UCSD-AML1 (cell line): ENCODE measurements around the gene FBN2.

ENCODE experiments used
- DNase-seq: peaks from one replicate; lab custom pipeline; 2025; ENCODE audit not compliant: unreplicated experiment; lab: John Stamatoyannopoulos, UW

Gene FBN2

DNA sequence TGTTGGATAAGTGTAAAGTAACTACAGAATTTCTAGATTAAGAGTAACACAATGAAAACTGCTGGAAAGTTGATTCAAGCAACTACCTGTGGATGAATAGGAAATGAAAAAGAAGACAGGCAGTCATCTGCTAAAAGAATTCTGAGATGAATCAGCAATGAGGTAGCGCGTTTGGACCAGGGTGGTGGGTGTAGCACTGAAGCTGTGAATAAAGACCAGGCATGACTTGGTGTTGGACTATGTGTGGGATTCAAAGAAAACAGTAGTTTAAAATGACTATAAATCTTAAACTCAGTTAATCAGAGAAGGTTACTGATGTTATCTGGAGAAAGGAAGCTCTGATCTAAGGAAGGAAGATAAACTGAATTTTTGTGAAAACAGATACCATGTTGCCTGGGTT lies 159.8 kb downstream of the FBN2 start:
- DNase-seq = no peak

DNA sequence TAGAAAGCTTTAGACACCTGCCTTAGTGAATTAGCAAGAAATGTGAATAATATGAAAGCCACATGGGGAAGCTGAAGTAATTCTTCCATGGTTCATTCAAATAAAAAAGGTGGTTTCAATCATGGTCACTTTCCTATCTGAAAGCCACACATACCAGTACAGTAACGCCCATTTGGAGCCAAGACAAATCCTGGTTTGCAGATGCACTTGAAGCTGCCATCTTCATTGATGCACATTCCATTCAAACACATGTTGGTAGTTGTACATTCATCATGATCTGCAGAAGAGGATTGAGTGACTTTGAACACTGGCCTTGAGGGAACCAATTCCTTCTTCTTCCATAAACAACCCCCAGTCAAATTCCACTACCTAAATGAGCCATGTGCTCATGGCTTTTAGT lies 161.5 kb downstream of the FBN2 start:
- no peak for DNase-seq

DNA sequence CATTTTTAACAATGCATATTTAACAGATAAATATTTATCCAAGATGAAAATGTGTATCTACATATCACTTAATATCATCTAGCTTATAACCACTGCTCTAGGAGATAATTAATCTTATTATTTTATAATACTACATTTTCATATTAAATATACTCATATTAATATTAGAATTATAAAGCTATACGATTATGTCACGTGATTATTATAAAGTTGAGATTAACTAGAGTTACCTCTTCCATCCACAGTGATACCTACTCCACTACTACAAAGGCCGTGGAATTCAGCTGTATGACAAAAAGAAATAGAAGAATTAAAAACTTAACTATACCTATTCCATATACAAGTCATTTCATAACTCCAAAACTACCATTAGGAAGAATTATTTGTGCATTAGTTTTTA lies 171.9 kb downstream of the FBN2 start:
- DNase-seq = no peak

DNA sequence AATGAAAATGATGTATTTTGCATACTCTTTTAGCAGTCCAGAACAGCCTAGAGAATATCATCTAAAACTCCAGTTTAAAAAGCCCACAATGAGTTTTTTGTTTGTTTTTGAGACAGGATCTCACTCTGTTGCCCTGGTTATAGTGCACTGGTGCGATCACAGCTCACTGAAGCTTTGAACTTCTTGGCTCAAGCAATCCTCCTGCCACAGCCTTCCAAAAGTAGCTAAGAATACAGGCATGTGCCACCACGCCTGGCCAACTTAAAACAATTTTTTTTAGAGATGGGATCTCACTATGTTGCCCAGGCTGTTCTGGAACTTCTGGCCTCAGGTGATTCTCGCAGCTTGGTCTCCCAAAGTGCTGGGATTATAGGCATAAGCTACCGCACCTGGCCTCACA lies 175.7 kb downstream of the FBN2 start:
- DNase-seq = no peak

DNA sequence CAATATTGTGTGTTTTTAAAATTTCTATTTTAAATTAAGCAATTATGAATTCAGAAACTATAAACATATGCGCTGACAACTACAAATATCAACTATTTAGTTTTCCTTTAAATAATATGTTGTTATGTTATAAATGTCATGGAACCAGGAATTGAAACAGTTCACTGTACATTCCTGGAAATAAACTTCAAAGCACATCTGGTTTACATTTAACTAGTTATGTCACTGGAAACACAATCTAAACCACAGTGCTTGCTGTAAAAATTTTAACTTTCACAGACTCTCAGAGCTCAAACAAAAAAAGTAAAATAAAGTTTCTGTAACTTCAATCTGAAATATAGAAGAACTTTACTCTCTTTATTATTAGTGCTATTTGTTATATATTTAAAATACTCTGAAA lies 179.2 kb downstream of the FBN2 start:
- DNase-seq = no peak

DNA sequence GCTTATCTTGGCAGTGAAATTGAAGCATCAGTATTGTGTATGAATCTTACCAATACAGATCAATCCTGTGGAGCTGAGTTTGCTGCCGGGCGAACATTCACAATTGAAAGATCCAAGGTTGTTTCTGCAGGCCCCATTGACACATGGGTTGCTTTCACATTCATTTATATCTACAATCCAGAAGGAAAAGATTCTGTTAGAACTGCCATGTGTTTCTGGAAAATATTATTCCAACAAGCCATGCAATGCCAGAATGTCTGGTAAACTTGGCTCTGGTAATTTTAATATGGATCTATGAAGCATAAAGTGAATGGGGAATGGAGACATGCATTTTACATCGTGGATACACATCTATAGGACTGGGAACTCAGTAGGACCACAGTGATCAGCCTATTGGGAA lies 180.8 kb downstream of the FBN2 start:
- no peak for DNase-seq

DNA sequence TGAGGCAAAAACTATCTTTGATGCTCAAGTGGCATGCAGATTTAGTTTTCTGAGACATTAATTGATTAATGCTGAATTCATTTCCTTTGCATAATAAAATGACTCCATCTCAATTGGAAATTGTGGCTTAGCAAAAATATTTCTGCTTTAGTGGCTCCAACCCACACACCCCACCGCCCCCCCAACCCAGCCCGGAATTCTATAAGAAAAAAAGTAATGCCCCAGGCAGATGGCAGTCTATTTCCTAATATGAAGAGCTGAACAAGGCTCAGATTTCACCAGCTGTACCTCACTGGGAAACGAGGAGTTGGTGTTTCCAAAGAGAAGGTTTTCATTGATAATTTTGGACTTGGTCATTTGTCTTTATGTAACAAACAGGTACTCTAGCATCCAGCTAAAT lies 182.1 kb downstream of the FBN2 start:
- DNase-seq = no peak

DNA sequence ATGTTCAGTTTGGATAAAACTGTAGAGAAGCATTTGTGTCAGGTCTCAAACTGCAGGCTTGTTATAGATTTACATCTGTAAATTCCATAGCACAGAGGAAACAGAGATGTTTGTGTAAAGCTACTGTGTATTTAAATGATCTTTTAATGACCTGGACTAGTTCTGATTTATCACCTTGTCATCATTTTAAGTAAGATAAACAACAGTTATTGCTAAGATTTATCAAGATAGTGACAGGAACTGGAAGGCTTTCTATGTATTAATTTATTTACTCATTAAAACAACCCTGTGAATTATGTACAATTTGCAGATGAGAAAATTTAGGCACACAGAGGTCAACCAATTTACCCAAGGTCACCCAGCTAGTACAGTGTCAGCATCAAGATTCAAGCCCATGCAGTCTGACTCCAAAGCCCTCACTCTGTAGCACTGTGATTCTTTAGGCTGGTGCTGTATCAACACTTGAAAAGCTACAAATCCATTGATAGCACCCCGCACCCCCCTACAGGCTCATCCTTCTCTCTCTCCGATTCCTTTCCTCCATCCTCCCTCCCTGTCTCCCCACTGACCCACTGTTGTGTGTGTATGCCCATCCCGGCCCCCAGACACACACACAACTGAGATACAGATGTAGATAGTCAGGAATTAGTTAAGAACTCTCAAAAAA lies 184.5 kb downstream of the FBN2 start:
- no peak for DNase-seq

DNA sequence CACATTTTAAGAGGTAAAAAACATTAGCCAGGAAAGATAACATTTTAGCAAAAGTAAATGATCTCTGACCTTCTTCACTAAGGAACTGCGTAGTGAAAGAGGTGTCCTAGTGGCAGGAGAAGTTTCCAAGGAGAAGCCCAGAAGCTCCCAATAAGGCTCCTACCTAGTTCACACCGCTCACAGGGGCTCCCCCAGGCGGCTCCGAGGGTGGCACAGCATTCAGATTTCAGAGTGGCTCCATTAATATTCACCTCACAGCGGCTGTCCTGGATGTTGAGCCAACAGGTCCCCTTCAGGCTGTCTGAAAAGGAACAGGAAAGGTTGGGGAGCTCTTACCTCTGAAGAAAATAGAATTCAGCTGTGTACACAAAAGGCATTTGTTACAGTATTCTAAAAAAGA lies 187.3 kb downstream of the FBN2 start:
- no peak for DNase-seq

DNA sequence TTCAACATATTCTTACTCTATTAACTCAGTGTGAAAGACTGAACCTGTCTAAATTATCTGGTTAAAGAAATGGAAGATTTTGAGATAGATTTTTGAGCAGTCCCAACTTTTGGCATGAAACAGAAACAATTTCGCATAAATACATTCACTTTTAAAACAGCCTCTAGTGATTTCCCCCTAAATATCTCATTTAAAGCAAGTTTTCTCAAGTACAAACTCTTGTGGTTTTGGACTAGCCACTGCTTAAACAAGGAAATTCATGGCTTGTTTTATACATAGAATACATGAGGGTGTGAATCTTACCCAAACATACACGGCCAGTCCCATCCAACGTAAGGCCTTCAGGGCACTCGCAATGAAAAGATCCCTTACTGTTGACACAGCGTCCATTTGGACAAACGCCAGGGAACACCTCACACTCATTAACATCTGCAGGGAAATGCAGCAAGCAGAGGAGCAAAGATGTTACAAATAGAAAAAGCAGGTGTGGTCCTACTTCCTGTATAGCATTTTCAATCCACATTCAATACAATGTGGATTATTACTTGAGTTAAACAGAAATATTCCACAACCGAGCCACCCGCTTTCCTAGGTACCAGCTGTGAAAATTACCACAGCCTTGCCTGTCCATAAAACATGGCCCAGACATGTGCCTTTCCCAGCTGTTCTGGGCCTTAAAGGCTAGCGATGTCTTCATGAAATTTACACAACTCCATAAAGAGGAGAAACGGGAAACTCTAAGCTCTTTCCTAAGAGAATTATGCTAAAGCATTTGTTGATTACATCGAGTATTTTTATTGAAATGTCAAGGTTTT lies 188.8 kb downstream of the FBN2 start:
- no peak for DNase-seq

DNA sequence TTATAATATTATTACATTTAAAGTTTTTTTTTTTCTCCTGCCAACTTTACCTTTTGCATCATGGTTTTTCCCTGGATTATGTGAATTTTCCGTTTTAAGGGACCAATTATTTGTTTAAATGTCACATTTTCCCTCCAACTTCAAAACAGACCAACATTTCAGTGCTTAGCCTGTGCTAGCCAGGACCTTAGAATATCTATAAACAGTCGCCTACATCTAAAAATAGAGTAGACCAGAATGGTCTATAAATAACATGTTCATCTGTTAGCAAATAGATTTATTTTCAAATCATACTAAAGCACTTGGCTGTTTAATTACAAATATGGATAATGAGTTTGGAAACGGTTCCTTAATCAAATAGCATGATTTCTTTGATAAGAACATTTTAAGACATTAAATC lies 192.0 kb downstream of the FBN2 start:
- DNase-seq = no peak

DNA sequence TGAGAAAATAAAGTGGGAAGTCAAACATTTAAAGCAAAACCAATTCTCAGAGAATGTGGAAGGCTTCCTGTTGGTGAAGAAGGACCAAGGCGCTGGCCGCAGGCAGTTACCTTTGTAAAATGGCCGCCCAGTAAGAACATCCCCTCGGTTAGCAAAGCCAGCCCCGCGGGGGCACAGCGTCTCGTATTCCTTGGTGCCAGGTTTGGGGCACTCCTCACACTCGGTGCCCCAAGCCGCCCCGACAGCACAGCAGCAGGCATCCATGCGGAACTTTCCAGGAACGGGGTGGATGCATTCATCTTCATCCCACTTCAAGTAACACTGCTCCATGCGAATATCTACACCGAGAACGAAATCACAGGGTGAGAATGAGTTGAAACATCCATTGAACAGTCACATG lies 192.8 kb downstream of the FBN2 start:
- DNase-seq = no peak

DNA sequence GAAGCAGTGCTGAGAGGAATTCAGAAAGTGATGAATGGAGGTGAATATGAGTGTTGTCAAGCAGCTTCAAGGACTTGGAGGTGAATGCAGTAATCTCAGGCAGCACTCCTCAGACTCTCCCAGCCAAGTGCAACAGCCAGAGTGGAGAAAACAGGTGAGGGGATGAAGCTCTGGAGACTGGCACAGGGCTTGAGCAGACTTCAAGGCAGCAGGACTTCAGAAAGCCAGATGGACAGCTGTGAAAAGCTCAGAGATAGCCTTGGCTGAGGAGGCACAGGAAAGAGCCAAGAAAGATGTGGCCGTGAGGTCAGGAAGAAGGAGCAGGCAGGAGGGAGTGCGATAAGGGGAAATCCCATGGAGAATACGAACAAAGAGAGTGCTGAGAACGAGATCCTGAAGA lies 194.9 kb downstream of the FBN2 start:
- DNase-seq = no peak

DNA sequence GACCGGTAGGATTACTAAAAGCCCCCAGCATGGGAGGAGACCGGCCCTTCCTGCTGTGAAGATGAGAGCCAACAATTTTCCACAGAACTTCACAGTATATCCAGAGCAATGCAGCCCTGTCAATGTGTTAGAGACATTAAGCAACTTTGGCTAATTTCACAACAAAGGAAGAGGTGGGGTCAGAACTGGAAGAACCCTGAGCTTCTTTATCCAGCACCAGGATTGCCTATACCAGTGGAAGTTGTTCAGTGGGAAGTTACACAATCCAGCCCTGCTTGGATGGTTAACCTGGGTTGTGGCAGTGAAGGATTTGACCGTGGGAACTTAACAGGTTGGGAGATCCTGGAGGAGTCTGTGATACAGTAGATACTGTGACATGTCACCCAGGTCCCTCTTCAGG lies 197.0 kb downstream of the FBN2 start:
- no peak for DNase-seq

DNA sequence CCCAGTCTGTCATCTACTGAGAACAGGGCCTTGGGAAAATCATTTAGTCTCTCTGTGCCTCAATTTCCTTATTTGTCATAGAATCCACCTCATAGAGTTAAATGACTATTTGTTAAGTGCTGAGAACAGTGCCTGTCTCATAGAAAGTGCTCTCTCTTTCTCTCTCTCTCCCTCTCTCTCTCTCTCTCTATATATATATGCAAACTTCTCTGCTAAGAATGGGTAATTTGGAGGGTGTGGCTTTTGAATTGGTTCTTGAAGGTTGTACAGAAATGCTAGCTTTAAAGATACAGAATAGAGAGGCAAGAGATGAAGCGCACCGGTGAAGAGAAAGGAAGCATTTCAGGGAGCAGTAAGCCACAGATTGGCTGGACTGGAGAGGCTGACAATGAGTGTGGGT lies 197.4 kb downstream of the FBN2 start:
- no peak for DNase-seq

DNA sequence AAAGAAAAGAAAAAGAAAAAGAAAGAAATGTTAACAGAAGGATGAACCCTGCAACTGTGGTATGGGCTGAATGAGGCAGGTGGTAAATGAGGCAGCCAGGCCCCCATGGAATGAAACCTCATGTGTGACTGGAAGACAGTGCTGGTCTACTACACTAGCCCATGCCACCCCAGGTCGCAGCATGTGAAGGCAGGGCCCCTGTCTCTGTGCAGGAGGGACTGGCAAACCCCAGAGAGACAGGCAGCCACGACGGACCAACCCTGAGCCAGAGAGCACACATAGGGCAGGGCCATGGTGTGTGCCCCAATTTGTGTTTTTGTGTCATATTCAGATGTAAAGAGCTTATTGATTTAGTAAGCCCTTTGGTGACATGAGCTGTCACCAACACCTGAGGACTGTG lies 198.5 kb downstream of the FBN2 start:
- DNase-seq = no peak

DNA sequence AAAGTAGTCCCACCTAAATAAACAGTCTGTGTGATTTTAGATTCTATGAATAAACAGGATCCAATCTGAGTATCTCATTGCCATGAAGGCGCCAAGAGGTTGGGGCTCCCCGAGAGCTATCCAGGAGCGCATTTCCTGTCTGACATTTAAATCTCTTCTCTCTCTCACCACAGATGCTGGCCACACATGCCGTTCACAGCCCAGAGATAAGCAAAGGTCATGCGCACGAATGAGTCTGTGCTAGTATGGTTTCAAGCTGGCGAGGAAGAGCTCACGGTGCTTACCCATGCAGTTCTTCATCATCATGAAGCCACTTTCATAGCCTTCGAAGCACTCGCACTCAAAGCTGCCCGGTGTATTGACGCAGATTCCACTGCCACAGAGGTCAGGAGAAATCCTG lies 199.4 kb downstream of the FBN2 start:
- DNase-seq = no peak

DNA sequence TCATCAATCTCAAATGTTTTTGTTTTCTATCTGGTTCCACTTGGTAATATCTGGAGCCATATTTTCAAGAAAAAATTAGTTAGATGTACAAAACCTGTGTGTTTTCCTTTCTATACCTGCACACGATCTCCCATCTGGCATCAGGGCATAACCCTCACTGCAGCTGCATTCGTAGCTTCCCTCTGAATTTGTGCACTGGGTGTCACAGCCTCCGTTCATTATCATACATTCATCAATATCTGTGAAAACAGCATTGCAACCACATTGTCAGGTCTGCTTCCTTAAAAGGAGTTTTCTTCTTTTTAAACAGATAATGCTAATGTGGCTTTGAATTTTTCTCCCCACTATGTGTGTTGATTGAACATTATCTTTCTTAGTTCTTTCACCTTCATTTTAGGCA lies 202.7 kb downstream of the FBN2 start:
- DNase-seq = no peak

DNA sequence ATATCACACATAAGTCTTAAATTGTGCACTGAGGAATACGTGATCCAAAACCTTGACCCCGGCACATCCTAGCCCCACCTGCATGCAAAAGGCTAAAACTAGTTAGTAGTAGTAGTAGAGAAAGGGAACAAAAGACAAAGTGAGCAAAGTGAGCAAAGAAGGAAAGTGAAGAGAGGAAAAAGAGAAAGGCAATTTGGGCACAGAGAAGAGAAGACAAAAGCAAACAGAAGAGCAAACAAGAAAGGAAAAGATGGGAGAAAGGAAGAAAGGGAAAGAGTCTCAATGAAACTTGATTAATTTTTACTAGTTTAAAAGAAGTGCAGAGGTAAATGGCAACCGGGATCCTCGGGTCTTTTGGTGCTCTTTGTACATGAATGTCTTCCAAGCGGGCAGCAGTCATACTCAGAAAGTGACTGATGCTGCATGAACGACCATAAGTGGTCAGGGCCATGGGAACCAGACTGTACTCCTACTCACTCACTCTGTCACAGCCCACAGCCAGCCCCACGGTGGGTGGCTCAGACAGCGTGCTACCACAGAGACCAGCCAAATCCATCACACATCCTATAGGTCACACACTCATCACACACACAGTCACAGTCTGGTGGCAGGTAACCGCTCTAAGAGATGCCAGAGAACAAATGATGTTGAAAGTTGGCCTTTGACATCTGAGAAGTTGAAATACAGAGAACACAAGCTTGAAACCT lies 203.9 kb downstream of the FBN2 start:
- DNase-seq = no peak

DNA sequence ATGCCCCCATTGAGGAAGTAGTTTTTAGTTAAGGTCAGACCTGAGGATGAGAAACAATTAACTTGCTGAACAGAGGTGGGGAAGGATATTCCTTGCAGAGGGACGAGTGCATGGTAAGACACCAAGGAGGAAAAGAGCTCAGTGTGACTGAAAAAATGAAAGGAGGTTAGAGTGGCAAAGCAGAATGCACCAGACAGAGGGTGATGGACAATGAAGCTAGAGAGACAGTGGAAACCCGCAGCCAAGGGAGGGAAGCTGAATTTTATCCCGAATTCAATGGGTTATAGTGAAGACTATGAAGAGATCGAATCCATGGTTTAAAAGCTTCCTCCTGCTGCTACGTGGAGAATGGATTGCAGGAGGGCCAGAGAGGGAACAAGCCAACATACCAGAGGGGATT lies 206.8 kb downstream of the FBN2 start:
- DNase-seq = no peak

DNA sequence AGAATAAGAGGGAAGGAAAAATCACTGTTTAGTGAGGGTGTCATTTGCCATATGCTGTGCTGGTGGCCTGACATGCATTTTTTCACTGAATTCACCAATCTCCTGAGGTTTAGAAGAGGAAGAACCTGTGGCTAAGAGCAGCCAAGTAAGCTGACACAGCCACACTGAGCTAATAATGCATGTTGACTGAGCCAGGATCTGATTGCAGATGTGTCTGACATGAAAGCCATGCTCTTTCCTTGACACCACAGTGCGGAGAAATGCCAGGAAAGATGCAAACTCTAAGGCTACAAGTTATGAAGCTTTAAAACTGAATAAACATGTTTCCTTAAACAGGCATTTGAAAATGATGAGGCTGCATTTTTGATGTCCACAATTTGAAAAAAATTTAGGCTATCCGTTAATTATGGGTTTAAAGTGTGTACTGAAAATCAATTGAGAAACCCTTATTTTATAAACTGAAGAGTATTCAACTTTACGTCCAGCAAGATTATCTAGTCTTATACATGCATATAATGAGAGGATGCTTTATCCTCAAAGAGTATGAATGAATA lies 208.6 kb downstream of the FBN2 start:
- DNase-seq = no peak

DNA sequence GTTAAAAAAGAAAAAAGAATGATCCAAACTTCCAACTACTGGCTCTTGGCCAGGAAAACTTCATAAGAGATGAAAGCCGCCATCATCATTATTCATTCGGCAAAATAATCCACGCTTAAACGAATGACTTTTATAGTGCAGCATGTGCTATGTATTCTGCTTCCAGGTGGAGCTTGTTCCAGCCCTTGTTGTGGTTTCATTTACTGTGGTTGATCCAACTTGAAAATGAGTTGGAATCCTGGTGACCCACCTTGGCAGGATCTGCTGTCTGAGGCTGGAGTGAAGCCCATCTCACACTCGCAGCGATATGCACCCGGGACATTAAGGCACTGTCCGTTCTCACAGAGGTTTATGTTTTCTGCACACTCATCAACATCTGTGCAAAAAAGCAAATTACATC lies 209.6 kb downstream of the FBN2 start:
- DNase-seq = no peak
